Endometrium (tissue), 2 donors: ENCODE data around the gene OR5H1.
"Not testable (repeated sequence)": the region's sequence is repeated elsewhere in the genome, so short reads cannot be mapped to it uniquely, and the experiment has no call there.

Experiments used
- FAIRE-seq: peaks from 2 replicates; lab custom pipeline; 2012; peaks lifted over from hg19 to GRCh38; lab: Jason Lieb, UNC
- donor health status: control.
- donor health status: control.

The OR5H1 gene

GRCh38 chr3:98130421-98130820 lies at the start of gene OR5H1:
OR5H1 (plus strand) TSS chr3:98130721; CDS start chr3:98132698, 1,977 bp downstream.
- no peak for FAIRE-seq

- FAIRE-seq: no peak
Measured at GRCh38 chr3:98086873-98087272, 43.6 kb upstream of the OR5H1 start, which contains the start of gene OR5AC2. OR5AC2 (plus strand) TSS chr3:98087173; CDS start chr3:98087173, 0 bp downstream.

DNA sequence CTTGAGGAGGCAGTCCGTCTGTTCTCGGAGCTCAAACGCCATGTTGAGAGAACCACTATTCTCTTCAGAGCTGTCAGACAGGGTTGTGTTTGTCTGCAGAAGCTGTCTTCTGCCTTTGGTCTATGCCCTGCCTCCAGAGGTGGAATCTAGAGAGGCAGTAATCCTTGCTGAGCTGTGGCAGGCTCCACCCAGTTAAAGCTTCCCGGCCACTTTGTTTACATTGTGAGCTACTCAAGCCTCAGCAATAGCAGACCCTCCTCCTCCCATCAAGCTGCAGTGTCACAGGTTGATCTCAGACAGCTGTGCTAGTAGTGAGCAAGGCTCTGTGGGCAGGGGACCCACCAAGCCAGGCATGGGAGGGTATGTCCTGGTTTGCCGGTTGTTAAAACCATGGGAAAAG lies 34.6 kb upstream of the OR5H1 start:
- FAIRE-seq: no peak

DNA sequence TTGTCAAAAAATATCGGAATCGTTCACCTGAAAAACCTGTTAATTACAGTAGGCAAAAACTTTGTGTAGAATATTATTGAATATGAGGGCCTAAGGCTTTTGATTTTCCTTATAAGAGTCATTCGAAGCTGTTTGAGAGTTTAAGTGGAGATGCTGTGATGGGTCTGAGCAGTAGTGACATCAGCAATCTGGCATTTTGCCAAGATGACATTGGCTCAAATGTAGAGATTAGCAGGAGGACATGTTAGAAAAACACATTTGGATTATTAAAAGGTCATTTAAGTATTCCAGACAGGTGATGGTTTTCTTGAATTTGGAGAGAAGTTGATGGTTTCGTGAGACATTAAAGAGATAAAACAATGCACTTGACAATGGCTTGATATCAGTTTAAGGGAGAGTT lies 30.7 kb upstream of the OR5H1 start:
- FAIRE-seq: no peak

- no peak for FAIRE-seq
Measured at GRCh38 chr3:98108162-98108561, 22.4 kb upstream of the OR5H1 start.

GRCh38 chr3:98109807-98110549 lies 20.5 kb upstream of the OR5H1 start:
- no peak for FAIRE-seq

GRCh38 chr3:98110550-98110908 lies 20.0 kb upstream of the OR5H1 start:
- FAIRE-seq: no peak

DNA sequence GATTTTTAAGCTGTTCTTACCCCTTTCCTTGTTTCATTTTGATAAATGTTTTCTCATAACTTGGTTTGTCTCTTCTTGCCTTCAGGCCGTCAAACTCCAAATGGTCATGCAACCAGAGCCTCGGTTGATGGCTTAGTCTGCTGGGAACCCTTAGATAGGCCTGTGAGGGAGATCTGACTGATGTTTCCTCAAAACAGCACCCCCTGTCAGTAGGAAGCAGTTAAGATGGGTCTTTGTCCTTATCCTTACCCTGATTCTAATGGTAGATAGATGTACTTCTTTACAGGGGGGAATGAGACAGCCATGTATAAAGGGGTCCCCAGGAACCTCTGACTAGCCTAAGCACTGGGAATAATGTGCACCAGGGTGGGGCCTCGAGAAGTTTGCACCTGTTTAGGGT lies 16.3 kb upstream of the OR5H1 start:
- FAIRE-seq: no peak

- FAIRE-seq: no peak
Measured at GRCh38 chr3:98115717-98116116, 14.8 kb upstream of the OR5H1 start.

GRCh38 chr3:98136631-98137030 lies 6.1 kb downstream of the OR5H1 start:
- no peak for FAIRE-seq

DNA sequence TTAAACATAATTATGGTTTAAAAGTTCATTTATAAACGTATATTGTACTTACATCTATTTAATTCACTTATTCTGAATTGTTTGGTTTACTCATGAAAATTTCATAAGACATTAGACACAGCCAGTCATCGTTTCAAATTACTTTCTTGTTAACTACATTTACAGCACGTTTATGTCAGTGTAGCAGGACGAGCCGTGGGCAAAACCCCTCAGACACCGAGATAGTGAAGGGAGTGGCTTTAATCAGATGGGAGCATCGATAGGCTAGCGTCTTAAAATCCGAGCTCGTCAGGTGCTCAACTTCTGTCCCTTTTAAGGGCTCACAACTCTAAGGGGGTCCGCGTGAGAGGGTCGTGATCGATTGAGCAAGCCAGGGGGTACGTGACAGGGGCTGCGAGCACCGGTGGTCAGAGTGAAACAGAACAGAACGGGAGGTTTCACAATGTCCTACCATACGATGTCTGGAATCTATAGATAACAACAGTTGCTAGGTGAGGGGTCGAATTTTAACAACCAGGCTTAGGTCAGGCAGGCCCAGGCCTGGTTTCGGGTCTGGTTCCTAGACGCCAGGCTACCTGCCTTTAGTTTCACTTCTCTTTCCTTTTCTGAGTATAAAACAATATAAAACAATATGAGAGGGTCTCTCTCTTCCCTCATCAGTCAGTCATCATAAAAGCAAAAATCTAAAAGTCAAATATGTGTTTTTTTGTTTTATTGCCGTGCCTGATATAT lies 7.5 kb downstream of the OR5H1 start:
- not testable (repeated sequence) for FAIRE-seq

DNA sequence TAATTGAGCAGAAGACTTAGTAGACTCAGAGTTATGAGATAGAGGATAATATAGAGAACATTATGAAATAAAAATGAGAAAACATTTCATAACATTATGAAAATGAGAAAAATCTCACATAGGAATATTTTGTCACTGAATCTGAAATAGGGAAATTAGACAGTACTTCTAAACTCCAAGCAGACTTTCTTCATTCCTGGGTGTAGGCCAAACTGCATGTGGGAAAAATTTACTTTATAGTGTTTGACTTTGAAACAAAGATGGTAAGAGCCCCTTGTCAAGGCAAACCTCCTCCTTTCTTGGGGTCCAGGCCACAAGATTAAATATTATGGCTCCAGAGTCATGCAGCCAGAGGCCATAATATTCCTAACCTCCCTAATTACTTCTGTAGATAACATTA lies 10.0 kb downstream of the OR5H1 start:
- no peak for FAIRE-seq

DNA sequence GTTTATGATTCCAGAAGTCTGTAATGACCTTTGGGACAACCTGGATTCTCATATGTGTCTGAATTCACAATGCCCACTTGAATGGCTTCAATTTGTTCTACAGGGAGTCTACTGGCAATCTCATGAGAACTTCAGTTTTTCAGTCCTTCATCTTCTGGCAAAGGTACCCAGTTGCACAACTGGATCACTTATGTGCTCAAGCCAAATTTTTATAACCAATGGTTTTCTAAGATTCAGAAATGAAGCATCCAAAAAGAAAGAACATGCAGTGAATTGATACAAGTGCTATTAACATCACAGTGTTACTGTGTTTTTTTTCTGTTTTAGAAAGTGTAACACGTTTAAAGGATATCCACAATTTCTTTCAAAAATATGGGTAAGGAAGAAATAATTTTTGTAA lies 16.7 kb downstream of the OR5H1 start, which contains the start of gene OR5H14:
TSS of gene OR5H14 (plus strand) at position 301 of the 400 bp plus-strand sequence. CDS start 1,907 bp downstream, outside the sequence.
- no peak for FAIRE-seq

GRCh38 chr3:98148751-98149150 lies 18.2 kb downstream of the OR5H1 start:
- no peak for FAIRE-seq

GRCh38 chr3:98149456-98149855 lies 18.9 kb downstream of the OR5H1 start:
- not testable (repeated sequence) for FAIRE-seq

- FAIRE-seq: no peak
Measured at GRCh38 chr3:98151241-98151640, 20.7 kb downstream of the OR5H1 start.

- FAIRE-seq: no peak
Measured at GRCh38 chr3:98166396-98166795, 35.9 kb downstream of the OR5H1 start, which contains the start of gene OR5H15. OR5H15 (plus strand) TSS chr3:98166696; CDS start chr3:98168700, 2,004 bp downstream.

GRCh38 chr3:98171071-98171470 lies 40.5 kb downstream of the OR5H1 start:
- no peak for FAIRE-seq

DNA sequence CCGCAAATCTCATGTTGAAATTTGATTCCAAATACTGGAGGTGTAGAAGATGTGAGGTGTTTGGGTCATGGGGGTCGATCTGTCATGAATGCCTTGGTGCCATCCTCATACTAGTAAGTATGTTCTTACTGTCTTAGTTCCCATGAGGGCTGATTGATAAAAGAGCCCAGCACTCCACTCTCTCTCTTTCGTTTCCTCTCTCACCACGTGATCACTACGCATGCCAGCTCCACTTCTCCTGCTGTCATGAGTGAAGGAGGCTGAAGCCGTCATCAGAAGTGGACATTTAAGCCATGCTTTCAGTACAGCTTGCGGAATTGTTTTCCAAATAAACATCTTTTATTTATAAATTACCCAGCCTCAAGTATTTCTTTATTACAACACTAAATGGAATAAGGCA lies 42.1 kb downstream of the OR5H1 start:
- FAIRE-seq: no peak

GRCh38 chr3:98180319-98180890 lies 49.9 kb downstream of the OR5H1 start:
- FAIRE-seq: no peak

DNA sequence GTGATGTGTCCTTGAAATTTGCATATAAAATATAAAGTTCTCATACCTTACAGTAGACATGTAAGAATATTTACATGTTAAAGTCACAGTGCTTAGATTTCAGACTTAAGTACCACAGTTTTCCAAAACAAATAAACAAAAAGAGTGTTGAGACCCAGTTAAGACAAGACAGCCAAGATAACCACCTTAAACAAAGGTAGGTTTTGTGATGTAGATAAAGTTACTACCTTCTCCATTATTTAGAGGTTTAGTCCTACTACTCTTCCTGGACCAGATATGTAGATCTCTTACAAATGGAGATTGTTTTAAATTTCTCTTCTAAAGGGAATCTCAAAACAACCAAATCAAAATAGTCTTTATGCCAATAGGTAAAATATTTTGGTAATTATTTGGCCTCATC lies 51.7 kb downstream of the OR5H1 start:
- no peak for FAIRE-seq

- FAIRE-seq: no peak
Measured at GRCh38 chr3:98185180-98185579, 54.7 kb downstream of the OR5H1 start.
